Hematopoietic multipotent progenitor cell (in vitro differentiated cells): ENCODE measurements around the gene TYK2. TPM values are rescaled to one million over a fixed set of nuclear protein-coding genes. Genes with fewer than 3 reads are reported as not detected.
"Not testable (repeated sequence)": the region's sequence is repeated elsewhere in the genome, so short reads cannot be mapped to it uniquely, and the experiment has no call there.

Source experiments
- DNase-seq, 3 donors: peaks; one replicate each; pipeline ENCODE4 v3.0.0-alpha.2; 2011 to 2015; ENCODE audit warnings: low read depth in 2 of 3, low spot score in 2 of 3
- total RNA-seq: library from RNA; depleted of rRNA; stranded (reverse); fragments of >200 nt; gene quantifications from one replicate; pipeline ENCODE4 v1.2.3, GENCODE V29; 2012

Gene TYK2
- total RNA-seq, 1 donor, result 174 TPM

- DNase-seq, result peak in 2 of 3 donors; percentile 71 to 75
Measured at GRCh38 chr19:10408511-10409283, 28.3 kb upstream of the TYK2 start.

- no peak for DNase-seq
Measured at GRCh38 chr19:10407096-10407495, 26.7 kb upstream of the TYK2 start.

- no peak for DNase-seq
Measured at GRCh38 chr19:10406191-10406590, 25.8 kb upstream of the TYK2 start.

GRCh38 chr19:10404888-10405820 is 24.8 kb upstream of the TYK2 start:
- DNase-seq, result no peak

- peak; percentile 96 to 99 (median 97) for DNase-seq
Measured at GRCh38 chr19:10403137-10404021, 23.0 kb upstream of the TYK2 start, which contains the start of gene CDC37. Gene CDC37 (minus strand): TSS chr19:10403542. CDS start chr19:10403479, 63 bp downstream.

GRCh38 chr19:10402441-10403038 is 22.2 kb upstream of the TYK2 start:
- no peak for DNase-seq

GRCh38 chr19:10399878-10400277 is 19.5 kb upstream of the TYK2 start:
- DNase-seq, result no peak

GRCh38 chr19:10399340-10399739 is 19.0 kb upstream of the TYK2 start:
- not testable (repeated sequence) for DNase-seq

GRCh38 chr19:10398819-10399218 is 18.4 kb upstream of the TYK2 start:
- DNase-seq, result no peak

GRCh38 chr19:10395917-10396316 is 15.5 kb upstream of the TYK2 start:
- DNase-seq, result no peak

- DNase-seq, result no peak
Measured at GRCh38 chr19:10395436-10395835, 15.1 kb upstream of the TYK2 start.

- DNase-seq, result no peak
Measured at GRCh38 chr19:10395003-10395402, 14.6 kb upstream of the TYK2 start.

- no peak for DNase-seq
Measured at GRCh38 chr19:10393137-10393536, 12.8 kb upstream of the TYK2 start.

GRCh38 chr19:10392120-10392519 is 11.7 kb upstream of the TYK2 start:
- no peak for DNase-seq

- peak in 2 of 3 donors; percentile 66 to 75 for DNase-seq
Measured at GRCh38 chr19:10390652-10391286, 10.4 kb upstream of the TYK2 start.

GRCh38 chr19:10389863-10390262 is 9.5 kb upstream of the TYK2 start:
- no peak for DNase-seq

- DNase-seq, result peak; percentile 71 to 83 (median 73)
Measured at GRCh38 chr19:10388957-10389356, 8.6 kb upstream of the TYK2 start.

GRCh38 chr19:10384580-10384979 is 4.2 kb upstream of the TYK2 start:
- no peak for DNase-seq

GRCh38 chr19:10383223-10383499 is 2.8 kb upstream of the TYK2 start:
- DNase-seq, result not testable (repeated sequence)

- no peak for DNase-seq
Measured at GRCh38 chr19:10379880-10380312, 476 bp downstream of the TYK2 start.
